Subcutaneous abdominal adipose tissue (tissue), 5 donors: ENCODE results near the gene MUSK.
"Not testable (repeated sequence)": the region's sequence is repeated elsewhere in the genome, so short reads cannot be mapped to it uniquely, and the experiment has no call there.

ENCODE experiments used
- H3K27ac ChIP-seq: one replicate; pipeline ENCODE4 v1.7.0; 2013; ENCODE audit warnings: low read depth, mild to moderate bottlenecking, inconsistent platforms, low read length, moderate library complexity
- H3K27me3 ChIP-seq, 5 donors: one replicate each; pipeline ENCODE4 v1.7.0; 2013; ENCODE audit warnings: low read length in 5 of 5, inconsistent platforms in 1 of 5; ENCODE audit not compliant: control insufficient read depth in 5 of 5, insufficient read depth in 4 of 5
- H3K36me3 ChIP-seq, 5 donors: one replicate each; pipeline ENCODE4 v1.7.0; 2013; ENCODE audit warnings: low read length in 5 of 5; ENCODE audit not compliant: control insufficient read depth in 5 of 5, insufficient read depth in 5 of 5
- H3K4me1 ChIP-seq, 5 donors: one replicate each; pipeline ENCODE4 v1.7.0; 2013; ENCODE audit warnings: low read length in 5 of 5, mild to moderate bottlenecking in 3 of 5, moderate library complexity in 1 of 5; ENCODE audit not compliant: control insufficient read depth in 5 of 5, insufficient read depth in 5 of 5
- H3K4me3 ChIP-seq, 5 donors: one replicate each; pipeline ENCODE4 v1.7.0; 2013; ENCODE audit warnings: low read length in 5 of 5, low read depth in 1 of 5
- H3K9ac ChIP-seq, 5 donors: one replicate each; pipeline ENCODE4 v1.7.0; 2013; ENCODE audit warnings: low read length in 5 of 5, mild to moderate bottlenecking in 4 of 5, moderate library complexity in 3 of 5
- H3K9me3 ChIP-seq, 5 donors: one replicate each; pipeline ENCODE4 v1.7.0; 2013; ENCODE audit warnings: low read length in 5 of 5; ENCODE audit not compliant: control insufficient read depth in 5 of 5
- donor health status: healthy.
- donor health status: healthy.
- donor health status: healthy.
- donor health status: healthy.
- donor health status: healthy.

Gene MUSK

GRCh38 chr9:110691002-110691549 is 22.5 kb downstream of the MUSK start:
- Histone ChIP-seq H3K4me3 (no peak overlapping the region), H3K27me3 (no peaks in the 10 kb centered on the region), H3K9ac (no peak overlapping the region), H3K4me1 (no peaks in the 10 kb centered on the region), H3K9me3 (no peaks in the 10 kb centered on the region), H3K36me3 (no peaks in the 10 kb centered on the region), H3K27ac (no peak overlapping the region)

GRCh38 chr9:110695846-110696245 is 27.3 kb downstream of the MUSK start:
- not testable (repeated sequence) for H3K27ac ChIP-seq, H3K9me3 ChIP-seq

GRCh38 chr9:110700953-110701352 is 32.4 kb downstream of the MUSK start:
- Histone ChIP-seq H3K4me1 (no peaks in the 10 kb centered on the region), H3K4me3 (no peak overlapping the region), H3K27me3 (no peaks in the 10 kb centered on the region), H3K9me3 (no peaks in the 10 kb centered on the region), H3K36me3 (no peaks in the 10 kb centered on the region), H3K9ac (no peak overlapping the region), H3K27ac (no peak overlapping the region)

More at GRCh38 chr9:110695846-110696245, 27.3 kb downstream of the MUSK start:
- not testable (repeated sequence) for H3K27me3 ChIP-seq, H3K4me1 ChIP-seq, H3K36me3 ChIP-seq, H3K9ac ChIP-seq, H3K4me3 ChIP-seq

GRCh38 chr9:110703669-110704068 is 35.1 kb downstream of the MUSK start:
- H3K9me3 ChIP-seq = no peaks in the 10 kb centered on the region
- no peaks in the 10 kb centered on the region for H3K36me3 ChIP-seq
- H3K4me1 ChIP-seq = no peaks in the 10 kb centered on the region
- no peaks in the 10 kb centered on the region for H3K27me3 ChIP-seq
- H3K9ac ChIP-seq = no peak overlapping the region
- H3K27ac ChIP-seq = no peak overlapping the region
- H3K4me3 ChIP-seq = no peak overlapping the region

- no peak overlapping the region for H3K27ac ChIP-seq
- H3K36me3 ChIP-seq = no peaks in the 10 kb centered on the region
- H3K9me3 ChIP-seq = no peaks in the 10 kb centered on the region
Observed at GRCh38 chr9:110707419-110707818, 38.8 kb downstream of the MUSK start.

GRCh38 chr9:110710420-110710819 is 41.8 kb downstream of the MUSK start:
- no peak overlapping the region for H3K4me3 ChIP-seq
- no peaks in the 10 kb centered on the region for H3K27me3 ChIP-seq
- H3K36me3 ChIP-seq = no peaks in the 10 kb centered on the region
- H3K4me1 ChIP-seq = no peaks in the 10 kb centered on the region
- no peak overlapping the region for H3K27ac ChIP-seq
- H3K9me3 ChIP-seq = no peaks in the 10 kb centered on the region
- no peak overlapping the region for H3K9ac ChIP-seq

More at GRCh38 chr9:110707419-110707818, 38.8 kb downstream of the MUSK start:
- no peak overlapping the region for H3K9ac ChIP-seq
- no peak overlapping the region for H3K4me3 ChIP-seq
- H3K4me1 ChIP-seq = no peaks in the 10 kb centered on the region
- no peaks in the 10 kb centered on the region for H3K27me3 ChIP-seq

GRCh38 chr9:110712955-110713354 is 44.4 kb downstream of the MUSK start:
- Histone ChIP-seq H3K4me3 (no peak overlapping the region), H3K27ac (no peak overlapping the region), H3K4me1 (no peaks in the 10 kb centered on the region), H3K9ac (no peak overlapping the region), H3K36me3 (no peaks in the 10 kb centered on the region), H3K27me3 (no peaks in the 10 kb centered on the region), H3K9me3 (peaks cover 0 to 3% (median 2%) of the 10 kb centered on the region in 5 donors)

- H3K27me3 ChIP-seq = no peaks in the 10 kb centered on the region
- H3K9ac ChIP-seq = no peak overlapping the region
- H3K4me3 ChIP-seq = no peak overlapping the region
- no peaks in the 10 kb centered on the region for H3K36me3 ChIP-seq
- H3K9me3 ChIP-seq = peaks cover 0 to 3% (median 2%) of the 10 kb centered on the region in 5 donors
- no peak overlapping the region for H3K27ac ChIP-seq
- H3K4me1 ChIP-seq = no peaks in the 10 kb centered on the region
Observed at GRCh38 chr9:110714314-110714713, 45.7 kb downstream of the MUSK start.

- Histone ChIP-seq H3K36me3 (no peaks in the 10 kb centered on the region), H3K4me1 (peaks cover 0 to 6% (median 0%) of the 10 kb centered on the region in 5 donors), H3K9me3 (no peaks in the 10 kb centered on the region), H3K27ac (no peak overlapping the region), H3K27me3 (no peaks in the 10 kb centered on the region), H3K9ac (no peak overlapping the region), H3K4me3 (no peak overlapping the region)
Observed at GRCh38 chr9:110728058-110728457, 59.5 kb downstream of the MUSK start.

GRCh38 chr9:110729641-110730040 is 61.0 kb downstream of the MUSK start:
- Histone ChIP-seq H3K4me3 (no peak overlapping the region), H3K36me3 (no peaks in the 10 kb centered on the region), H3K27ac (no peak overlapping the region), H3K27me3 (no peaks in the 10 kb centered on the region), H3K4me1 (peaks cover 0 to 6% (median 0%) of the 10 kb centered on the region in 5 donors), H3K9me3 (no peaks in the 10 kb centered on the region), H3K9ac (no peak overlapping the region)
